ENCODE data around the gene GALNT15. TPM values are rescaled to one million over a fixed set of nuclear protein-coding genes. Genes with fewer than 3 reads are reported as not detected.

GALNT15 gene
- total RNA-seq, 1 donor from 2014 or later: not detected

DNA sequence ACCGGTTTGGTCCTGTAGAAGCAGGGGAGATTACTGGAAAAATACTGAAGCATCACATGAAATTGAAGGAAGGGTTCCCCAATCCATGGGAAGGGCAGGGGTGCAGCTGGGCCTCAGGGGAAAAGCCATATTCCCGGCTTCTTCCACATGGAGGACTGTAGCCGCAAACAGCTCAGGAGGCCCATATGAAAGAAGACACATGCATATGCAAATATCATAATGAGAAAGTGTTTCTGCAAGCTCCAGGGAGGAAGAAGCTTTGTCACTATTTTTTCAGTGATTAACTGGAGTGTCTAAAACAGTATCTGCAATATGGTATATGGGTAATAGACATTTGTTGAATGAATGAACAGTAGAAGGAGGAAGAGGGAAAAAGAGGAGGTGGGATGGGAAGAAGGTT is 71.1 kb downstream of the GALNT15 start:
- H3K4me1 Mint-ChIP-seq: peaks cover 7% of the 10 kb centered on the region
- DNase-seq (ENCODE audit: low spot score): no peak
- no peaks in the 10 kb centered on the region for H3K27me3 Mint-ChIP-seq (ENCODE audit: insufficient read depth, low read depth)
- no peaks in the 10 kb centered on the region for H3K27me3 ChIP-seq
- H3K4me1 ChIP-seq: no peaks in the 10 kb centered on the region
- no peak overlapping the region for H3K4me3 ChIP-seq
- H3K4me2 ChIP-seq: no peak overlapping the region
- H3K27ac ChIP-seq: no peak overlapping the region
- no peaks in the 10 kb centered on the region for H3F3A ChIP-seq (ENCODE audit: low read depth)
- H2AFZ ChIP-seq (replicated peaks): no peak overlapping the region
- H3K36me3 Mint-ChIP-seq: no peaks in the 10 kb centered on the region
- no peak overlapping the region for H3K4me3 Mint-ChIP-seq
- H3K79me2 ChIP-seq (ENCODE audit: low read depth): no peaks in the 10 kb centered on the region
- no peaks in the 10 kb centered on the region for H4K20me1 ChIP-seq (ENCODE audit: low read depth)
- TF ChIP-seq, protein P1, sequence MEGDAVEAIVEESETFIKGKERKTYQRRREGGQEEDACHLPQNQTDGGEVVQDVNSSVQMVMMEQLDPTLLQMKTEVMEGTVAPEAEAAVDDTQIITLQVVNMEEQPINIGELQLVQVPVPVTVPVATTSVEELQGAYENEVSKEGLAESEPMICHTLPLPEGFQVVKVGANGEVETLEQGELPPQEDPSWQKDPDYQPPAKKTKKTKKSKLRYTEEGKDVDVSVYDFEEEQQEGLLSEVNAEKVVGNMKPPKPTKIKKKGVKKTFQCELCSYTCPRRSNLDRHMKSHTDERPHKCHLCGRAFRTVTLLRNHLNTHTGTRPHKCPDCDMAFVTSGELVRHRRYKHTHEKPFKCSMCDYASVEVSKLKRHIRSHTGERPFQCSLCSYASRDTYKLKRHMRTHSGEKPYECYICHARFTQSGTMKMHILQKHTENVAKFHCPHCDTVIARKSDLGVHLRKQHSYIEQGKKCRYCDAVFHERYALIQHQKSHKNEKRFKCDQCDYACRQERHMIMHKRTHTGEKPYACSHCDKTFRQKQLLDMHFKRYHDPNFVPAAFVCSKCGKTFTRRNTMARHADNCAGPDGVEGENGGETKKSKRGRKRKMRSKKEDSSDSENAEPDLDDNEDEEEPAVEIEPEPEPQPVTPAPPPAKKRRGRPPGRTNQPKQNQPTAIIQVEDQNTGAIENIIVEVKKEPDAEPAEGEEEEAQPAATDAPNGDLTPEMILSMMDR (IDR thresholded peaks at IDR 0.05): no peak
- no peak for TF ChIP-seq EZH2phosphoT487 (IDR thresholded peaks at IDR 0.05)
- TF ChIP-seq EZH2 (IDR thresholded peaks at IDR 0.05): no peak
- no peaks in the 10 kb centered on the region for H3K36me3 ChIP-seq
- H3K9ac ChIP-seq: no peak overlapping the region
- no peak overlapping the region for H3K27ac Mint-ChIP-seq
- no peaks in the 10 kb centered on the region for H3K9me3 Mint-ChIP-seq
- no peaks in the 10 kb centered on the region for H3K9me3 ChIP-seq (ENCODE audit: low read depth)

DNA sequence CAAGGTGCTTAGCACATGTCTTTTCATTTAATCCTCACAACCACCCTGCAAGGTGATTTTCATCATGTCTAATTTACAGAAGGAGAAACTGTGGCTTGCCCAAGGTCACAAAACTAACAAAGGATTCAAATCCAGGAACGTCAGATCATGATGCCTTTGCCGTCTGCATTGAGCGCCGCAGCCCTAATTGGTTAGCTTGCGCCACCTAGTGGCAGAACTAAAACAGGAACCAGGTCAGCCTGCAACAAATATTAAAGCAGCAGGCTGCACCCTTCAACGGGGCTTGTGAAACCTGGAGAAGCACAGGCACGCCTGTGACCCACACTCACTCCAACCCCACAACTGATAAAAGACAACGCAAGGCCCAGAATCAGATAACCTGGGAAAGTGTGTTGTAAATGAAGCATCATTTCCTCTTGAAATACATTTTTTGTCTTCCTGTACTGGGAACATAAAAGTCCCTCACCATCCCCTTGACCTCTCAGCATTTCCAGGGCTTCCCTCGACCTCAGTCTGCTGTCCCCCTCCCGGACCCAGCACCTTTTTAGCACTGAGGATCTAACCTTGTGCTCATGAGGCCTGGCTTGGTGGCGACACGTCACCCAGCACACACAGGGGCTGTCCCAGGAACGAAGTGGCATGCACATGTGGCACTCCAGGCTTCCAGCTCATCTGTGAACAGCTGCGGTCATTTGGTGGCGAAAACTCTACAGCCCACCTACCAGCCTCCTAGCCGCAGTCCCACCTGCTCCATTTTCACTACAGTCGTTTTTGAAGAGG is 73.0 kb downstream of the GALNT15 start:
- no peak overlapping the region for H3K4me3 Mint-ChIP-seq
- peak; percentile 91 for DNase-seq (ENCODE audit: low spot score)
- H3K4me1 Mint-ChIP-seq: peaks cover 7% of the 10 kb centered on the region
- Histone ChIP-seq H3K27me3 (no peaks in the 10 kb centered on the region), H3K79me2 (ENCODE audit: low read depth) (no peaks in the 10 kb centered on the region), H3K9ac (no peak overlapping the region), H3K27ac (no peak overlapping the region), H4K20me1 (ENCODE audit: low read depth) (no peaks in the 10 kb centered on the region), H3K9me3 (ENCODE audit: low read depth) (no peaks in the 10 kb centered on the region), H3K4me3 (no peak overlapping the region), H3K4me1 (no peaks in the 10 kb centered on the region), H2AFZ (replicated peaks) (peak overlapping the region; percentile 32), H3K36me3 (no peaks in the 10 kb centered on the region), H3K4me2 (no peak overlapping the region), H3F3A (ENCODE audit: low read depth) (no peaks in the 10 kb centered on the region)
- H3K36me3 Mint-ChIP-seq: no peaks in the 10 kb centered on the region
- no peak overlapping the region for H3K27ac Mint-ChIP-seq
- no peaks in the 10 kb centered on the region for H3K27me3 Mint-ChIP-seq (ENCODE audit: insufficient read depth, low read depth)
- no peaks in the 10 kb centered on the region for H3K9me3 Mint-ChIP-seq
- TF ChIP-seq EZH2phosphoT487 (IDR thresholded peaks at IDR 0.05): no peak
- TF ChIP-seq, protein P1 (IDR thresholded peaks at IDR 0.05): peak; percentile 97

GRCh38 chr3:16248556-16248955 is 74.1 kb downstream of the GALNT15 start:
- H3K4me1 ChIP-seq: no peaks in the 10 kb centered on the region
- H3K79me2 ChIP-seq (ENCODE audit: low read depth): no peaks in the 10 kb centered on the region
- no peak for TF ChIP-seq EZH2phosphoT487 (IDR thresholded peaks at IDR 0.05)
- no peak for TF ChIP-seq EZH2 (IDR thresholded peaks at IDR 0.05)
- TF ChIP-seq, protein P1 (IDR thresholded peaks at IDR 0.05): no peak
- Mint-ChIP-seq H3K36me3 (no peaks in the 10 kb centered on the region), H3K4me1 (peaks cover 7% of the 10 kb centered on the region), H3K4me3 (no peak overlapping the region), H3K27ac (no peak overlapping the region), H3K9me3 (no peaks in the 10 kb centered on the region), H3K27me3 (ENCODE audit: insufficient read depth, low read depth) (no peaks in the 10 kb centered on the region)
- H3F3A ChIP-seq (ENCODE audit: low read depth): no peaks in the 10 kb centered on the region
- H3K4me2 ChIP-seq: no peak overlapping the region
- no peaks in the 10 kb centered on the region for H3K36me3 ChIP-seq
- no peak overlapping the region for H3K27ac ChIP-seq
- no peaks in the 10 kb centered on the region for H4K20me1 ChIP-seq (ENCODE audit: low read depth)
- H3K27me3 ChIP-seq: no peaks in the 10 kb centered on the region
- DNase-seq (ENCODE audit: low spot score): no peak
- H3K9me3 ChIP-seq (ENCODE audit: low read depth): no peaks in the 10 kb centered on the region
- H3K4me3 ChIP-seq: no peak overlapping the region
- H3K9ac ChIP-seq: no peak overlapping the region
- H2AFZ ChIP-seq (replicated peaks): no peak overlapping the region
